Measurements from ENCODE around the gene CA10.

The CA10 gene

GRCh38 chr17:51855806-51856205 is 302.7 kb downstream of the CA10 start:
- no peak for DNase-seq

DNA sequence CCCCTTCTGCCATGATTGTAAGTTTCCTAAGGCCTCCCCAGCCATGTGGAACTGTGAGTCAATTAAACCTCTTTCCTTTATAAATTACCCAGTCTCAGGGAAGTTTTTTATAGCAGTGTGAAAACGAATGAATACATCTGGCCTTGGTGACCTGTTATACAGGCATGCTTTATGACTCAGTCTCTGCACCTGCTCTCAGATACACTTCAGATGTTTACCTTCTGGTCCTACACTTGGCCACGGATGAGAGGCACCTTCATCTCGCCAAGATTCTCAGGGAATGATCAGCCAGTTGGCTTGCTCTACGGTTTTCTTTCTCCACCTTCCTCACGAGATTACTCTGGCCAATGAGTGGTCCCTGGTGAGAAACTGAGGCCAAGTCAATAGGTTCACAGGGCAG is 304.7 kb downstream of the CA10 start:
- no peak for DNase-seq

DNA sequence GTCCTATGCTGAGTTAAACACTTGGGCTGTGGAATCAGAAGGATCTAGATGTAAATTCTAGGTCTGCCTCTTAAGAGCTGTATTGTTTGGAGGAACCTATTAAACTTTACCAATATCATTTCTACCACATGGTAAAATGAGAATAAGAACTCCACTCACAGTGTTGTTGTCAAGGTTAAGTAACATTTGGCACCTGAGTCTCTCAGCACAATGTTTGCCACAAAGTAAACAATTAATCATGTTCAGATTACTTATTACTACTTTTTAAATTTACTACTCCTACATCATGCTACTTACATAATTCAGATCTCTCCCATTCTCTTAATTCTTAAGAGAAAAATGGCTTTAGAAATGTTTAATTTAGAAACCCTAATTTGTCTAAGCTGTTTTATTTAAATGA is 305.9 kb downstream of the CA10 start:
- no peak for DNase-seq

DNA sequence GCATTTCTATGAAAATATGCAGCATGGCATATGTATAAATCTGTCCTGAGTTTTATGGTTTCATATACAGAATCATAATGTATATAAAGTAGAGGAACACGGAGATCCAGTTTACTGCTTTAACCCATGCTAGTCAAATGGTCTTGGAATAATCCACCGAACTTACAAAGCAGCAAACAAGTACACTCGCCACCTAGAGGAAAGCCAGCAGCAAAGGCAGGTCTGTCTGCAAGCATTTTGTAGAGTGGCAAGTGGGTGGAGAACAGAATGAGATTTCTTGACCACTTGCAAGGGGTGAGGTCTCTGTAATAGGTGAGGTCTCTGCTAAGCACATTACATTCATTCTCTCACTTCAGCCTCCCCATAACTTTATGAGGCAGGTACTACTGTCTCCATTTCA is 308.3 kb downstream of the CA10 start:
- peak; percentile 74 for DNase-seq

GRCh38 chr17:51848451-51848850 is 310.1 kb downstream of the CA10 start:
- no peak for DNase-seq

GRCh38 chr17:51846566-51846965 is 311.9 kb downstream of the CA10 start:
- no peak for DNase-seq

GRCh38 chr17:51845776-51846175 is 312.7 kb downstream of the CA10 start:
- no peak for DNase-seq

DNA sequence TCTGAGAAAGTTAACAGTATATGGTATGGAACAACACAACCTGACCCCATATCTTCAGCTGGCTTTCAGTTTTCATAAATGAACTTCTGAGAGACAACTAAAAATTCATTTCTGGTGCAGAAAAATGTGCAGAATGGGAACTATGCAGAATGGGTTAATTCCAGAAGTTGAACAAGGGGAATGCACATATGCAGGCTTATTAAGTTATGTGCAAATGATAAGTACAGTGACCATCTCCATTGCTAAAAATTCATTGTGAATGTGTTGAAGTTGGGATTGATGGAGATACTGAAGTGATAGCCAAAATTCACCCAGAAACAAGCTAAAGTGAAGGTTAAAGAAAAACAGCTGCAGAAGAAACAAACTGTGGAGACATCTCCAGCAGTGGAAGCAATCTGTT is 315.8 kb downstream of the CA10 start:
- DNase-seq: no peak

- no peak for DNase-seq
Measured at GRCh38 chr17:51841669-51842068, 316.8 kb downstream of the CA10 start.

GRCh38 chr17:51840688-51841087 is 317.8 kb downstream of the CA10 start:
- DNase-seq: no peak

GRCh38 chr17:51833620-51834019 is 324.9 kb downstream of the CA10 start:
- no peak for DNase-seq

DNA sequence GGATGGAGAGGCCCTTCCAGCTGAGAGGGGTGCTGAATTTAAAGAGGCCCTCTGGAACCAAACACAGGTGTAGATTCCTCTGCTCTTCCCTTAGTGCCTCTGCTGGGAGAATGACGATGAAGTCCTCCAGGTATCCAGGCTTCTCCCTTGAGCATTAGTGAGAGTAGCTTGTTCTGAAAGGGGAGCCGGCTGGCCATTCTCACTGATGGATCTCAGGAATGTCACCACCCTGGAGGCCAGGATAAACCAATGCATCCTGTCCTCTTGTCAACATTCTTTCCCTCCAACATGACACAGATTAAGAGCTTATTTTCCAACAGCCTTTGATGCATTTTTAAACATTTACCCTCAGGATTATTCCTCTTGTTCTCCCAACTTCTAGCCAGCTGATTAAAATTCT is 325.5 kb downstream of the CA10 start:
- DNase-seq: no peak

- no peak for DNase-seq
Measured at GRCh38 chr17:51830886-51831285, 327.6 kb downstream of the CA10 start.

DNA sequence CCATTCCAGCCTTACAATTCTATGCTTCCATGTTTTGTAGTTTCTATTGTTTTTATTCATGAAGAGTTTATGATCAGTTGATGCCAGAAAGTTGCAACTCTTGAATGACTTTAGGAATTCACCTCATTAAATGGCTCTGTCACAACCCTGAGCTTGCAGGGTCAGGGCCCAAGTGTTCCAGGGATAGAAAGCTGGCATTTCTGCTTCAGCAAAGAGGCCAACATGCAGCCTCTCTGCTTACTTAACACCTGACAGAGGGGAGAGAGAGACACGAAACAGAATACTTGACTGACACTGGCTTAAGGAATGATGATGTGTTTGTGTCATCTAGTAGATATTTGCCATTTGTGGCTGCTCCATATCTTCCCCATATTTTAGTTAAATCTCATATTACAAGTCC is 328.1 kb downstream of the CA10 start:
- no peak for DNase-seq

DNA sequence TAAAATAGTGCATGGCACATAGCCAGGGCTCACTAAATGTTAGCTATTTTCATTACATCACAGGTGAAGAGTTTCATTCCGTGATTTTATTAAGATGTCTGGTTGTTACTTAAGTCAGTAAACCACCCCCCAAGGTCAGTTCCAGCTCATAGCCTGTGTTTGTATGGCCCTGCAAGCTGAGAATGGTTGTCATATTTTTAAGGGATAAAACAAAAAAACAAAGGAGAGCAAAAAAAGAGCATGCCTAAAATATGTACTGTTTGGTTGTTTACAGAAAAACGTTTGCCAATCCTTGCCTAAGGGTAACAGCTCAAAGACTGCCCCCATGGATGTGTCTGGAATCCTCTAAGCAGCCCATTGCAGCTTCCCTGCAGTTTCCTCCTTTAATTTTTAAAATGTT is 329.6 kb downstream of the CA10 start:
- no peak for DNase-seq

DNA sequence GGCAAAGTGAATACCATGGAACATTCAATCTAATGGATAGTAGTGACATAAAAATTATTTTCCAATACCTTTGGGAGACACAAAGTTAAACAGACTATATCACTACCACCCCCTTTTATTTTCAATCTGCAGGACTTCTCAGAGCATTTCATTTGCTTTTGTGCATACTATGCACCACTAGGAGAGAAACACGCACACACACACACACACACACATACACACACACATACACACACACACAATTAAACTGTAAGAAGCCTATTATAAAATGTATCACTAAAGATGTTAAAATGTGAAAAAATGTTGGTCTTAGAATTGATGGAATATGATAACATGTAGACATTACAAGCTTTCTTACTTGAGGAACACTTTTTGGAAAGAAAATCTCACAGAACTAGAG is 331.4 kb downstream of the CA10 start:
- DNase-seq: no peak

DNA sequence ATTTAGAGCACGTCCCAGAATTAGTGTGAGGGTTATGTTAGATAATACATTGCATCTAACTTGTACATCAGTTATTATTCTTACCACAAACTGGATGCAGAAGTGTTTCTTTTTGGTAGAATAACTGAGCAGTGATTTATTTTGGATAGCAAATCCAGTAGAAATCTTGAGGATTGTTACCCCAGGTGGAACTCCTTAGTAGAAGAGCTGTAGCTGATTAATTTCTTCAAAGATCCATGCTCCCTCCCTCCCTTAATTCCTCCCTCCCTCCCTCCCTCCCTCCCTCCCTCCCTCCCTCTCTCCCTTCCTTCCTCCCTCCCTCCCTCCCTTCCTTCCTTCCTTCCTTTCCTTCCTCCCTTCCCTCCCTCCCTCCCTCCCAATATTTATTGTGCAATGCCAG is 337.7 kb downstream of the CA10 start:
- no peak for DNase-seq

DNA sequence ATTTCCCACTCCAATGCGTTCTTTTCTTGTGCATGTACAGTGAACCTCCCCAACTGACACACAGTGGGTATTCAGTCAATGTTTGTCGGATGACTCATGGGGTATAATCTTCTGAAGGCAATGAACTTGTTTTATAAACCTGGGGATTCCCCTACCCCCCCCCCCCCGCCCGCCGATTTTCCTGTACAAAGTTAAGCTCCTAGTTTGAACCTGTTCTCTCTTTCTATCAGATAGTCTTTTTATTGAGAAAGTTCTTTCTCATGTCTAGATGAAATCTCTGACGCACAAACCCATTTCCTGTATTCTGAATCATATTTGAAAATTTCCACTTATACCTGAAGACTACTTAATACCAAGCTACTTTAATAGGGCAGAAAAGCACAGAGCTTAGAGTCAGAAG is 338.3 kb downstream of the CA10 start:
- no peak for DNase-seq

DNA sequence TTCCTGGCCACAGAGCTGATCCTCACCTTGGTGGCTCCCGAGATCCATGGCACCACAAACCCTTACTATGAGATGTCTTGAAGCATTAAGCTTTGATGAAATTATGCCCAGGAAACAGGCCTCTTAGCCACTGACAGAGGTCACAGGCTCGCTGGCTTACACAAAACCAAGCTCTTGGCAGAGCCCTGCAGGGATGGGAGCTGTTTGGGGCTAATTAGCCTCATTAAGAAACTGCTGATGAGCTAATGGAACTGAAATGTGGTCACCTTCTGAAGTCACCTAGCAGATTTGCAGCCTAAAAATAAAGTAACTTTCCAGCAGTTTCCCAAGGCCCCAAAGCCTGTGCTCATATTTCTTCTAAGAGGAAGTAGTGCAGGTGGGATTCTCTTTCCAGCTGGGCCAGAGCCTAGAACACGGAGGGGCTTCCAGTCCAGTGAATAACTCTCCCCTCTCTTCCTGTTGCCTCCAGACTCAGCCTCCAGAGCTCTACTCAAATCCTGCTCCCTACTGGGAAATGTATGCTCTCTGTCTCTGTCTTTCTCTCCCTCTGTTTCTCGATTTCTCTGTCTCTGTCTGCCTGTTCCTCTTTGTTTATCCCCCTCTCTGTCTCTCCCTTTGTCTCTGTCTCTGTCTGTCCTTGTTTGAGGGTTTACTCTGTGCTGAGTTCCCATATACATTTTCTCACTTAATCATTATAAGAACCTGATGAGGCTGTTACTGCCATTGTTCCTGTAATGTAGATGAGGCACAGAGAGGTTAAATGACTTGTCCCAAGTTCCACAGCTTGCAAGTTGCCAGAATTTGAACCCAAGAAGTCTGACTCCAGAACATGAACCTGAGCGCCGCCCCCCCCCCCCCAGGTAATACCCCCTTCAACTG is 338.9 kb downstream of the CA10 start:
- DNase-seq: peak; percentile 66

DNA sequence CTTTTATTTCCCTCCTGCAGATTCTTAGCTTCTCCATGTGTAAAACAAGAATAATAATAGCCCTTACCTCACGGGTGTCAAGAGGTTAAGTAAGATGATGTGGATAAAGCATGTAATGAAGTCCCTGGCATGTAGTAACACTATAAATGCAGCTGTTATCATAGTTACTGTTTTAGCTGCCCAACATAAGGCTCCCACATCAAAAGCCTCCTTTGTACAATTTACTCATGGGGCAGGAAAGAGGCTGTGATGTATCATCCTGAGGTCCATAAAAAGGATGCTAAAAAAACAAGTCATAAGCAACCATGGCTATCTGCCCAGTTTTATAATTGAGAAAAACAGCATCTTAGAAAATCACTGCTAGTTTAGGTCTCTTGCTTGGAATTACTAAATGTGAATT is 339.7 kb downstream of the CA10 start:
- DNase-seq: no peak

DNA sequence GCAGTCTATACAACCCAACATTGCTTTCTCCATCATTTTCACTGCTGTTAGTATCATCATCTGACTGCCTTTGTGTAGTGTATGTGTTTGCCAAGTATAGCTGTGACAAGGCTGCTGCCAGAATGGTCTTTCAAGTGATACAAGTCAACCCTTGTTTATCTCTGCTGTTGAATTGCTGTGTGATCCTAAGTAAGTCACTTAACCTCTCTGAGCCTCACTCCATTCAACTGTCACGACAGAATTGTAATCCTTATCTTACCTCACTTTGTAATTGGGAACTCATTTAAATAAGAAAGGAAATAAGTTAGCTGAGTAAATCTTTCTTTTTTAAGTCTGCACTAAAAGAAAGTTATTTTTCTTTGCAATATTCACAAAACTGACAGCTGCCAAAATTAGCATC is 340.6 kb downstream of the CA10 start:
- DNase-seq: no peak

DNA sequence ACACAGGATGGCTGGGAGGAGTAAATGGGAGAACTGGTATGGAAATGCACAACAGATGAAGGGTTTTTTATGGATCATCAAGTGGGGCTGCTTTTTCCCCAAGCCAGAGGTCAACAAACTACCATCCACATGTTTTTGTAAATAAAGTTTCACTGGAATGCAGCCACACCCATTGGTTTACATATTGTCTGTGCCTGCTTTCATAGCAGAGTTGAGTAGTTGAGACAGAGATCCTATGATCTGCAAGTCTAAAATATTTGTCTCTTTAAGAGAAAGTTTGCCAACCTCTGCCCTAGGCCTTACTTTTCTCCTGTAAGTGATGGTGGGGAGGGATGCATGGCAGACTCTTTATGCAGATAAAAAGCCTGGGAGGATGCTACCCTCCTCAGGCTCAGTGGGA is 341.4 kb downstream of the CA10 start:
- DNase-seq: no peak

- no peak for DNase-seq
Measured at GRCh38 chr17:51815097-51815496, 343.4 kb downstream of the CA10 start.

- DNase-seq: no peak
Measured at GRCh38 chr17:51814521-51814920, 344.0 kb downstream of the CA10 start.

DNA sequence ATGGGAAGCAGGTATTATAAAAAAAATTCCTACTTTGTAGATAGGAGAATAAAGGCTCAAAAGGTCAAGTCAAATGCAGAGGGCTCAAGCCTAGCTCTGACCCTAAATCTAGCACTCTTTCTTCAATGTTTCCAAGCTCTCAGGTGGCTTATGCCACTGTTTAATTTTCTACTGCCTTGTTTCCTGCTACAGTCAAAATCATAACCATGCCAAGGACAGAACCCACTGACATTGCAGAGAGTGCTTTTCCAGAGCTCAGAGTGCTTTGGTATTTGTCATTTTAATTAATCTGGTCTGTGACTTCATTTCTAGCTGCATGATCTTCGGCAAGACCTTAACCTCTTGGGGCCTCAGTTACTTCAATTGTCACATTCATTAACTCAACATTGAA is 344.7 kb downstream of the CA10 start:
- no peak for DNase-seq

Measured in islet precursor cell (in vitro differentiated cells).